Osteocyte (in vitro differentiated cells): Measurements from ENCODE around the gene BMPR1A. TPM values are rescaled to one million over a fixed set of nuclear protein-coding genes. Genes with fewer than 3 reads are reported as not detected.
A peak's percentile ranks its signal among the peaks of the same experiment; 100 is the strongest.
"Not testable (repeated sequence)": the region's sequence is repeated elsewhere in the genome, so short reads cannot be mapped to it uniquely, and the experiment has no call there.

Experiments
- DNase-seq: peaks from one replicate; pipeline ENCODE4 v3.0.0; 2021; ENCODE audit warnings: mixed read lengths; ENCODE audit not compliant: unreplicated experiment; ENCODE audit errors: extremely low spot score
- H3K27ac Mint-ChIP-seq: one replicate; pipeline ENCODE4 v1.8.0; 2021; ENCODE audit warnings: mild to moderate bottlenecking, mixed read lengths; ENCODE audit not compliant: unreplicated experiment
- H3K27me3 Mint-ChIP-seq: one replicate; pipeline ENCODE4 v1.8.0; 2021; ENCODE audit warnings: mixed read lengths; ENCODE audit not compliant: unreplicated experiment
- H3K36me3 Mint-ChIP-seq: one replicate; pipeline ENCODE4 v1.8.0; 2021; ENCODE audit warnings: mixed read lengths; ENCODE audit not compliant: unreplicated experiment
- H3K4me1 Mint-ChIP-seq: one replicate; pipeline ENCODE4 v1.8.0; 2021; ENCODE audit warnings: mixed read lengths; ENCODE audit not compliant: unreplicated experiment
- H3K4me3 Mint-ChIP-seq: one replicate; pipeline ENCODE4 v1.8.0; 2021; ENCODE audit warnings: mild to moderate bottlenecking, moderate library complexity, mixed read lengths; ENCODE audit not compliant: unreplicated experiment
- H3K9me3 Mint-ChIP-seq: one replicate; pipeline ENCODE4 v1.8.0; 2021; ENCODE audit warnings: mixed read lengths; ENCODE audit not compliant: unreplicated experiment
- total RNA-seq: library from RNA; stranded (reverse); gene quantifications from 2 replicates; pipeline ENCODE4 v1.2.1, GENCODE V29; 2021
- TF ChIP-seq, protein P1 (sequence below): fragments of 200-600 bp; sonication (generic); IDR thresholded peaks from 2 replicates; pipeline ENCODE4 v1.5.0; 2021; ENCODE audit warnings: antibody characterized with exemption, mild to moderate bottlenecking, moderate library complexity

BMPR1A gene
- total RNA-seq, 1 donor from 2014 or later, result 75.5 TPM

DNA sequence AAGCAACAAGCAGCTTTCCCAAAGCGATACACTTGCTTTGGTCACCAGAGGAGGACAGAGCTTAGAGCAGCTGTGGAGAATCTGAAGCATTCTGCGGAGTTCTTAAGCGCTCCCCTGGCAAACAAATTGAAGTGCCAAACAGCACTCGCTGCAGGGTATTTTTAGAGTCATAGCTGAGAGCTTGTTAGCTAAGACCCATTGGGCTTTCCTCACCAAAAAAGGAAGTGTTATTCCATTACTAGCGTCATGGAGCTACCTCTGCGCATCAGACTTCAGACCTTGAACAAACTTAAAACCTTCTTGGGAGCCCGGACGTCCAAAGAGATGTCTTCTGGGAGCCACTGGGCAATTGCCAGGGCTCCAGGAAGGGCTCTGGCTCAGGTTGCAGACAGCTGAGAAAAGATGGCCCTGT, 23.2 kb upstream of the BMPR1A start:
- H3K4me1 Mint-ChIP-seq, result no peaks in the 10 kb centered on the region
- no peaks in the 10 kb centered on the region for H3K36me3 Mint-ChIP-seq
- no peaks in the 10 kb centered on the region for H3K27me3 Mint-ChIP-seq
- no peak overlapping the region for H3K27ac Mint-ChIP-seq
- H3K4me3 Mint-ChIP-seq, result no peak overlapping the region
- H3K9me3 Mint-ChIP-seq, result no peaks in the 10 kb centered on the region
- TF ChIP-seq, protein P1, sequence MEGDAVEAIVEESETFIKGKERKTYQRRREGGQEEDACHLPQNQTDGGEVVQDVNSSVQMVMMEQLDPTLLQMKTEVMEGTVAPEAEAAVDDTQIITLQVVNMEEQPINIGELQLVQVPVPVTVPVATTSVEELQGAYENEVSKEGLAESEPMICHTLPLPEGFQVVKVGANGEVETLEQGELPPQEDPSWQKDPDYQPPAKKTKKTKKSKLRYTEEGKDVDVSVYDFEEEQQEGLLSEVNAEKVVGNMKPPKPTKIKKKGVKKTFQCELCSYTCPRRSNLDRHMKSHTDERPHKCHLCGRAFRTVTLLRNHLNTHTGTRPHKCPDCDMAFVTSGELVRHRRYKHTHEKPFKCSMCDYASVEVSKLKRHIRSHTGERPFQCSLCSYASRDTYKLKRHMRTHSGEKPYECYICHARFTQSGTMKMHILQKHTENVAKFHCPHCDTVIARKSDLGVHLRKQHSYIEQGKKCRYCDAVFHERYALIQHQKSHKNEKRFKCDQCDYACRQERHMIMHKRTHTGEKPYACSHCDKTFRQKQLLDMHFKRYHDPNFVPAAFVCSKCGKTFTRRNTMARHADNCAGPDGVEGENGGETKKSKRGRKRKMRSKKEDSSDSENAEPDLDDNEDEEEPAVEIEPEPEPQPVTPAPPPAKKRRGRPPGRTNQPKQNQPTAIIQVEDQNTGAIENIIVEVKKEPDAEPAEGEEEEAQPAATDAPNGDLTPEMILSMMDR, result no peak
- DNase-seq, result peak; percentile 46

DNA sequence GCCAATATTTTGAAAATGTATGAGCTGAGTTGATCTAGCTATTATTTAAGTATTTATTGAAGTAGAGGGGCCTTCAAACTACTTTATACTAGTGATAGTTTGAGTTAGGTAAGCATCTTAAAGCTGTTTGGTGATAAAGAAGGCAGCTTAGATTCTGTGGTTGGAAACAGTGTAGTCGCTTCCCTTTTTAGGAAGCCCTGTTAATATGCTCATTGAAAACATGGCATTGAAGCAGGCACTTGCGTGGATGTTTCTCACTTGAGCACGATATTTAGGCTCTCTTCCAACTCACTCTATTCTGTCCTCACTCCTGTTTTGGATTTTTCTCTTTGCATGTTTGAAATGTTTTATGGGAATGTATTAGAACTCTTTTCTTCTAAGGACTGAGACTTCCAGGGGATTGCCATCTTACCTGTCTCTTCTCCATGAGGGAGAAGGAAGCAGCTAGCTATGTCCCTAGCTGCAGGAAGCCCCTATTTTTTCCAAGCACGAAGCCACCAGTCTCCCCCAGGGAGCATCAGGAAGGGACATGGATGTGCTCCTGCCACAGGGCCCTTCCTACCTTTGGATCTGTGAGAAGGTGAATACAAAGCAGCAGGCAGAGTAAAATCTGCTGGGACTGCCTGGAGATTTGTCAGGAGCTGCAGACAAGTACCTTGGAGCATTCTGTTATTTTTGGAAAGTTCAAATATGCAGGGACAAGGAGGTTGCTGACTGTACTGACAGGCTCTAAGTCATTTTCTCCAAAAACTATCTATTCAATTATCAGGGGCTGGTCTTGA, 22.0 kb upstream of the BMPR1A start:
- Mint-ChIP-seq H3K27me3 (no peaks in the 10 kb centered on the region), H3K27ac (no peak overlapping the region), H3K9me3 (no peaks in the 10 kb centered on the region), H3K4me3 (no peak overlapping the region), H3K36me3 (no peaks in the 10 kb centered on the region), H3K4me1 (no peaks in the 10 kb centered on the region)
- peak; percentile 8 for DNase-seq
- TF ChIP-seq, protein P1, result no peak

DNA sequence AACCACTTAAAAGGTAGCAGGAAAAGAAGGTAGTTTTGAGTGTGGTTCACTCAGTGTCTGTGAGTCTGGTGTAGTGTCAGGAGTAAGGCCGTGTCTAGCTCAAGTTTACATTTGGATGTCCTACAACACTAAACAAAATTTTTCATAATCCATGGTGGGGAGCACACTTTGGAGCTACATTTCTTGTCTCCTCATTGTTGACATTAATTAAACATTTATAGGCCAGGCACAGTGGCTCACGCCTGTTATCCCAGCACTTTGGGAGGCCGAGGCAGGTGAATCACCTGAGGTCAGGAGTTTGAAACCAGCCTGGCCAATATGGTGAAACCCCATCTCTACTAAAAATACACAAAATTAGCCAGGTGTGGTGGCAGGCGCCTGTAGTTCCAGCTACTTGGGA, 21.1 kb upstream of the BMPR1A start:
- not testable (repeated sequence) for H3K4me3 Mint-ChIP-seq, H3K9me3 Mint-ChIP-seq, H3K27me3 Mint-ChIP-seq, H3K36me3 Mint-ChIP-seq, H3K4me1 Mint-ChIP-seq, H3K27ac Mint-ChIP-seq
- DNase-seq, result peak; percentile 23

GRCh38 chr10:86742230-86742629, 14.2 kb upstream of the BMPR1A start:
- no peak for DNase-seq
- Mint-ChIP-seq H3K27me3 (no peaks in the 10 kb centered on the region), H3K9me3 (no peaks in the 10 kb centered on the region), H3K27ac (no peak overlapping the region), H3K36me3 (no peaks in the 10 kb centered on the region), H3K4me1 (peaks cover 5% of the 10 kb centered on the region), H3K4me3 (no peak overlapping the region)
- TF ChIP-seq, protein P1, result no peak

DNA sequence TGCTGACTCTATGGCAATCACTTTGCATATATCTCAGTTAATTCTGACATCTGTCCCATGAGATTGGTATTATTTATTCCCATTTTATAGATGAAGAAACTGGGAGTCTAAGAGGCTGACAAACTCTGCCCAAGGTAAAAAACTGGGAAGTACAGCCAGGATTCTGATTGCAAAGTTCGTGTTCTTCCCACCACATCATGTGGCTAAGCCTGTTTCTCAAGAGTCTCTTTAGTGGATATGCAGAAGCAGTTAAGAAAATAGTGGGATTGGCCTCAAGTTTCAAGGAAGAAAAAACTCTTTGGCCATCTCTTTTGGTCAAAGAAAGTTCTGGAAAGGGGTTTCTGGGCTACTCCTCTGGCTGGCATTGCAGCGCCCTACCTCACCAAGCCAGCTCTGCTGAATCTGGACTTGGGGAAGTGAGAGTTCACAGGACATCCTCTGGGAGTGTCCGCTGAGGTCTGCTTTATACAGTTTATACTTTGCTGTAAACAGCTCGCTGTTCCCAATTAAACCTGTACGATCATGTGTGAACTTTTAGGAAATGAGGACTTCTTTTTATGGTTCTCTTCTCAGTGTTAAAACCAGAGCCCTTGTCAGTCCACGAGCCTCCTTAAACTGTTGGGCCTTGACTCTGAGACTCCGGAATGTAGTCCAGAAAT, 12.2 kb upstream of the BMPR1A start:
- Mint-ChIP-seq H3K4me1 (peaks cover 13% of the 10 kb centered on the region), H3K4me3 (no peak overlapping the region), H3K36me3 (no peaks in the 10 kb centered on the region), H3K9me3 (no peaks in the 10 kb centered on the region), H3K27me3 (no peaks in the 10 kb centered on the region), H3K27ac (no peak overlapping the region)
- TF ChIP-seq, protein P1, result no peak
- no peak for DNase-seq
